Hepatocyte (in vitro differentiated cells): ENCODE data around the gene ABCG4. TPM values are rescaled to one million over a fixed set of nuclear protein-coding genes. Genes with fewer than 3 reads are reported as not detected.

Experiments
- DNase-seq: peaks from one replicate; pipeline ENCODE4 v3.0.0-alpha.2; 2016; ENCODE audit warnings: low spot score
- H2AFZ ChIP-seq: fragments of 200-600 bp; sonication (generic); 2 replicates; pipeline ENCODE4 v1.6.0; 2016; ENCODE audit warnings: antibody characterized with exemption, mild to moderate bottlenecking
- H3K27ac ChIP-seq: fragments of 200-600 bp; sonication (generic); 2 replicates; pipeline ENCODE4 v1.5.1; 2016; ENCODE audit warnings: mild to moderate bottlenecking
- H3K27me3 ChIP-seq: fragments of 200-600 bp; sonication (generic); 2 replicates; pipeline ENCODE4 v1.6.1; 2016
- H3K36me3 ChIP-seq: fragments of 200-600 bp; sonication (generic); replicated peaks from 2 replicates; pipeline ENCODE4 v1.5.1; 2016; ENCODE audit warnings: low read depth; ENCODE audit not compliant: insufficient read depth
- H3K4me1 ChIP-seq: fragments of 200-600 bp; sonication (generic); 2 replicates; pipeline ENCODE4 v1.5.1; 2016; ENCODE audit warnings: mild to moderate bottlenecking, moderate library complexity; ENCODE audit not compliant: insufficient read depth
- H3K4me2 ChIP-seq: fragments of 200-600 bp; sonication (generic); 2 replicates; pipeline ENCODE4 v1.6.0; 2016
- H3K4me3 ChIP-seq: fragments of 200-600 bp; sonication (generic); 2 replicates; pipeline ENCODE4 v1.5.1; 2016; ENCODE audit warnings: mild to moderate bottlenecking
- H3K79me2 ChIP-seq: fragments of 200-600 bp; sonication (generic); 2 replicates; pipeline ENCODE4 v1.6.0; 2017; ENCODE audit warnings: mild to moderate bottlenecking
- H3K9me2 ChIP-seq: fragments of 200-600 bp; sonication (generic); replicated peaks from 2 replicates; pipeline ENCODE4 v1.6.0; 2017; ENCODE audit warnings: mild to moderate bottlenecking; ENCODE audit not compliant: insufficient read depth
- H3K9me3 ChIP-seq: fragments of 200-600 bp; sonication (generic); 2 replicates; pipeline ENCODE4 v1.5.1; 2016; ENCODE audit warnings: low read depth, mild to moderate bottlenecking
- H4K20me1 ChIP-seq: fragments of 200-600 bp; sonication (generic); 2 replicates; pipeline ENCODE4 v1.6.0; 2016; ENCODE audit warnings: mild to moderate bottlenecking; ENCODE audit not compliant: insufficient read depth, poor library complexity, severe bottlenecking
- CTCF ChIP-seq: fragments of 200-600 bp; sonication (generic); IDR thresholded peaks from 2 replicates; pipeline ENCODE4 v1.5.1; 2016; ENCODE audit warnings: antibody characterized with exemption, mild to moderate bottlenecking; ENCODE audit not compliant: poor library complexity
- EZH2 ChIP-seq: fragments of 200-600 bp; sonication (generic); IDR thresholded peaks from 2 replicates; pipeline ENCODE4 v1.6.1; 2016; ENCODE audit warnings: antibody characterized with exemption, mild to moderate bottlenecking, borderline replicate concordance
- EZH2phosphoT487 ChIP-seq: fragments of 200-600 bp; sonication (generic); IDR thresholded peaks from one replicate; pipeline ENCODE4 v1.6.1; 2018; ENCODE audit warnings: antibody characterized with exemption, mild to moderate bottlenecking, low read depth, moderate library complexity; ENCODE audit not compliant: unreplicated experiment, severe bottlenecking
- WGBS: methylation state at CpG from one replicate; pipeline ENCODE4 v1.1.6; 2016; ENCODE audit warnings: low lambda C conversion rate; ENCODE audit errors: missing lambda C conversion rate; 5-methylcytosine and 5-hydroxymethylcytosine counted together
- polyA plus RNA-seq: library from polyadenylated mRNA; unstranded; fragments of >200 nt; fragmentation: Nextera tagmentation; extraction: Ambion mirVana; gene quantifications from 2 replicates; pipeline ENCODE4 v1.2.1, GENCODE V29; 2016
- total RNA-seq: library from RNA; depleted of rRNA; stranded (reverse); fragments of >200 nt; gene quantifications from 2 replicates; pipeline ENCODE4 v1.2.3, GENCODE V29; 2014

The ABCG4 gene
- total and polyA plus RNA-seq, 2 experiments from 2014 or later: 0.45 TPM; not detected in 1

- WGBS: 91% methylated on average over 12 of the region's 12 CpGs
- Histone ChIP-seq H3K9me3 (no peaks in the 10 kb centered on the region), H3K36me3 (no peaks in the 10 kb centered on the region)
These were observed 36.4 kb upstream of the ABCG4 start for GRCh38 chr11:119112314-119113020.

DNA sequence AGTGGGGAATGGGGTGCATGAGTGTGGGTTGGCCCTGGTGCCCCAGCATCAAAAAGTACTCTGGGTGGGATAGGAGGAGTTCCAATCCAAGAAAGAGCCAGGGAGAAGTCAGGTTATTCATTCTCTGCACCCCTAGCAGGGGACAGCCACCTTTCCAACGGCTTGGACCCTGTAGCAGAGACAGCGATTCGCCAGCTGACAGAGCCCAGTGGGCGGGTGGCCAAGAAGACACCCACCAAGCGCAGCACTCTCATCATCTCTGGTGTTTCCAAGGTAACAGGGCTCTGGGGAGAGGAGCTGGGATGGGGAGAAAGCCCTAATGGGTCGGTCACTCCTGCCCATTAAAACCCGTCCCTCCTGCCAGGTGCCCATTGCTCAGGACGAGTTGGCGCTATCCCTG, 35.1 kb upstream of the ABCG4 start:
- no peak for DNase-seq
- no peak overlapping the region for H3K4me3 ChIP-seq
- H3K9me3 ChIP-seq: no peaks in the 10 kb centered on the region
- peaks cover 8% of the 10 kb centered on the region for H3K79me2 ChIP-seq
- no peaks in the 10 kb centered on the region for H4K20me1 ChIP-seq
- no peak overlapping the region for H2AFZ ChIP-seq
- H3K27me3 ChIP-seq: no peaks in the 10 kb centered on the region
- no peak for TF ChIP-seq EZH2phosphoT487
- TF ChIP-seq CTCF: no peak
- no peak for TF ChIP-seq EZH2
- no peaks in the 10 kb centered on the region for H3K9me2 ChIP-seq
- H3K36me3 ChIP-seq: no peaks in the 10 kb centered on the region
- 97% methylated on average over 9 of the region's 9 CpGs for WGBS
- no peak overlapping the region for H3K4me2 ChIP-seq
- H3K27ac ChIP-seq: no peak overlapping the region
- peaks cover 7% of the 10 kb centered on the region for H3K4me1 ChIP-seq

More at GRCh38 chr11:119112314-119113020, 36.4 kb upstream of the ABCG4 start:
- Histone ChIP-seq H3K4me3 (no peak overlapping the region), H3K4me1 (peaks cover 14% of the 10 kb centered on the region), H3K27me3 (no peaks in the 10 kb centered on the region), H3K9me2 (no peaks in the 10 kb centered on the region), H4K20me1 (no peaks in the 10 kb centered on the region), H2AFZ (no peak overlapping the region), H3K27ac (no peak overlapping the region), H3K79me2 (peaks cover 15% of the 10 kb centered on the region), H3K4me2 (no peak overlapping the region)
- TF ChIP-seq CTCF (no peak), EZH2 (no peak), EZH2phosphoT487 (no peak)
- no peak for DNase-seq

DNA sequence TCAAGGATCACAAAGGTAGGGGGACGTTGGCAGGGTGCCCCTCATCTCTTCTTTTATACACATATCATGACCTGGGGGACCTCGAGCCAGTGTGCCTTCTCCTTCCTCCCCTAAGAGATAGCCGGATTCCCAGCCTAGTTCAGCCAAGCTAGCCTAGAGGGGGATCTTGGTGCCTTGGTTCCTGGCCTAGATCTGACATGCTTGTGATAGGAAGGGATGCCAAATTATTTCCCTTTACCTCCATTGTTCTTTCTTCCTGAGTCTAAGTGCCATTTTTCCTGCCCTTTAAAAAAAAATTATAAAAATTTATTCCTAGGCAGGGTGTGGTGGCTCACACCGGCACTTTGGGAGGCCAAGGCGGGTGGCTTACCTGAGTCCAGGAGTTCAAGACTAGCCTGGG, 34.5 kb upstream of the ABCG4 start:
- 95% methylated on average over 5 of the region's 5 CpGs for WGBS
- Histone ChIP-seq H3K4me3 (no peak overlapping the region), H3K4me2 (no peak overlapping the region), H3K9me2 (no peaks in the 10 kb centered on the region), H3K27me3 (no peaks in the 10 kb centered on the region), H3K4me1 (peaks cover under 1% of the 10 kb centered on the region), H3K27ac (no peak overlapping the region), H3K9me3 (no peaks in the 10 kb centered on the region), H3K36me3 (no peaks in the 10 kb centered on the region), H4K20me1 (no peaks in the 10 kb centered on the region), H3K79me2 (peaks cover 8% of the 10 kb centered on the region), H2AFZ (no peak overlapping the region)
- no peak for TF ChIP-seq EZH2
- TF ChIP-seq CTCF: no peak
- TF ChIP-seq EZH2phosphoT487: no peak
- DNase-seq: no peak
